Measurements from ENCODE around the gene OBSCN.
A peak's percentile ranks its signal among the peaks of the same experiment; 100 is the strongest.

Gene OBSCN

DNA sequence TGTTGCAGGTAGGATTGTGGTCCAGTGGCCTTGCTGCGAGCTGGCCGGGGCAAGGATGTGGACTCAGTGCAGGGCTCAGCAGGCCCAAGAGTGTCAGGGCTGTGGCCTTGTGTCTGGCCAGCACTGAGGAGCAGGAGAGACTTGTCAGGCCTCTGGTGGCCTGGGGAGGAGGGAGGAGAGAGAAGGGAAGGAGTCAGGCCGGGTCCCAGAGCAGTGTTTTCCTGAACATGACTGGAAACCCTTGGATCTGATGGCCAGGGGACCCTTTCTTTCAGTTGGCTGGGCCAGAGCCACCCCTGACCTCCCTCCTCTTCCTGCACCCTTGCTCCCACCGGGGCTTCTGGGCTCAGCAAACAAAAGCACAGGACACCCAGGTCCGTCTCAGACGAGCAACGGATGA lies 37.2 kb upstream of the OBSCN start:
- DNase-seq, result no peak

DNA sequence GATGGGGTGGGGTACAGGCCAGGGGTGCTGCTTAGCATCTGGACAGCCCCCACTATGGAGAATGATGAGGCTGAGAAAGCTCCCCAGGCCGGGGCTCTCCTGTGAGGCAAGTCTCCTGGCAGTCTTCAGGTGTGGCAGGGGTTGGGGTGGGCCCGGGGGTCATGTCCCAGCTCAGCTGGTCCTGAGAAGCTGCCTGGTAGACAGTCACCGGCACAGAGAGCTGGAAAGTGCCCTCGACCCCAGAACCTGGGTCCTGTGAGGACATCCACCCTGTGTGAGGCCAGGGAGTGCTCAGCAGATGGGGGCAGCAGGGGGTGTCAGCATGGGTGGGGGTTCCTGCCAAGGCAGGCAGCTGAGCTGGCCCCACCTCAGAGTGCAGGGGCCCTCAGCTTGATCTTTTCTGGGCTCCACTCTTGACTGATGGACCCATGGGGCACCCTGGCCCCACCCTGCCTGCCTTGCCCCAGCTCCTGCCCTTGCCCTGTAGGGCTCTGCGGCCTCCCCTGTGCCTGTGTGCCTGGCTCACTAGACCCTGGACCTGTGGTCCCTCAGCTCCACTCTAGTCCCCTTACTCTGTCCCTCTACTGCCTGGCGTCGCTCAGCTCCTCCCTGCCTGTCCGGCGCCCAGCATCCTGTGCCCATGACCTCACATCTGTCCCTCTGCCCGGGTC lies 36.5 kb upstream of the OBSCN start:
- DNase-seq, result no peak

DNA sequence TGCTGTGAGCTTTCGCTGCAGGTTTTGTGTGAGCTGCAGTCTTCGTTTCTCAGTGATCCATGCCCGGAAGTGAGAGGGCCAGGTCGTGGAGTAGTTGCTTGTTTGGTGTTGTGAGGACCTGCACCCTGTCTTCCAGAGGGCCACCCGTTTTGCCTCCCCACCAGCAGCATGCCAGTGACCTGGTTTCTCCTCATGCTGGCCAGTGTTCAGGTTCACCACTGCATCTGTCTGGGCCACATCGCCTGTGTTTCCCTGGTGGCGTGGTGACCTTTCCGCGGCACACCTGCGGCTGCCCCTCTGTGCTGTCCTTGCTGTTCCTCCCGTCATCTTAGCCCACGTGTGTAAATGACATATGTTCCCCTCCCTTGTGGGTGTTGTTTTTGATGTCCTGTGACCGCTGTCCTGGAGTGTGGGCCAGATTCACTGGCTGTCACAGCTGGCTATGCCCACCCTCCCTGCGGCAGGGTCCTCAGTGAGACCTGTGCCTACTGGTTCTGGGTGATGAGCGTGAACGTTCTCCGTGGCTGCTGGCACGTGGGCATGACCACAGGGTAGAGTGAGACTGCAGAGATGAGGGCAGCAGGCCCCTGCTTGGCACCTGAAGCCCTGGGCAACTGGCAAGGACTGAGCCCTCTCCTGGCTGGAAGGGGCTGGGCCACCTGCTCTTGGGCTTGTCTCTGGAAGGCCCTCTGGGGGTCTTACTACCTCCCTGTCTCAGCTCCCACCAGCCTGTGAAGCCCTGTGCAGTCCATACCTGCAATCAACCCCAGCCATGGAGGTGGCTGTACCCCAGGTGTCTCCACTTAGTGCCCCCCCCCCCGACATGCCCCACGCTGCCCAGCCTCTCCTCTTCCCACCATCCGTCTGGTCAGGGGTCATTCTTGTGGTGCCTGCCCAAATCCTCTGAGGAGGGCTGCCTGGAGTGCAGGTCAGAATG lies 35.0 kb upstream of the OBSCN start:
- DNase-seq, result no peak

DNA sequence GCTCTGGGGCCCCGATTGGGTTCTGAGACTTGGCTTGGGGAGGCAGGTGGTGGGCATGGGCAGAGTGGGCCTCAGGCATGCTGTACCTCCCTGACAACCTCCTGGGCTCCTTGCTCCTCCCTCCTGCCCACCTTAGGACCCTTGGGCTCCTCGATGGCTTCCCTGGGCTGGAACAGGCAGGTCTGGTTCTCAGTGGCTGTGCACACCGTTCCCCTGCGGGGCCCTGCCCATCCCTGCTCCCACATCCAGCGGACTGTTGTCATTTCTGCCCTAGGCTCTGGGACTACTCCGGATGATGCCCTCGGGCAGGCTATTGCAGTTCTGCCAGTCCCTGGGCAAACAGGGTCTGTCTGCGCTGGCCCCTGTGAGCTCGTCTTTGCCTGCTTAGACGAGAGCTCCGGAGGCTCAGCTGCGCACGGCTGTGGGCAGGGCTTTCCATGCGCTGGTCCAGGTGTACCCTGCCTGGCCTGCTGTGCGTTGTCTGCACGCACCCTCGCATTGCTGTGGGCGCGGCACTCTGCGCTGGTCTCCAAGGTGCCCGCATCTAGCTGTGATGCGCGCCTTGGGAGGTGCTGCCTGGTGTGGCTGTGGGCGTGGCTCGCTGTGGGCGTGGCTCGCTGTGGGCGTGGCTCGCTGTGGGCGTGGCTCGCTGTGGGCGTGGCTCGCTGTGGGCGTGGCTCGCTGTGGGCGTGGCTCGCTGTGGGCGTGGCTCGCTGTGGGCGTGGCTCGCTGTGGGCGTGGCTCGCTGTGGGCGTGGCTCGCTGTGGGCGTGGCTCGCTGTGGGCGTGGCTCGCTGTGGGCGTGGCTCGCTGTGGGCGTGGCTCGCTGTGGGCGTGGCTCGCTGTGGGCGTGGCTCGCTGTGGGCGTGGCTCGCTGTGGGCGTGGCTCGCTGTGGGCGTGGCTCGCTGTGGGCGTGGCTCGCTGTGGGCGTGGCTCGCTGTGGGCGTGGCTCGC lies 34.0 kb upstream of the OBSCN start:
- DNase-seq, result peak; percentile 60

DNA sequence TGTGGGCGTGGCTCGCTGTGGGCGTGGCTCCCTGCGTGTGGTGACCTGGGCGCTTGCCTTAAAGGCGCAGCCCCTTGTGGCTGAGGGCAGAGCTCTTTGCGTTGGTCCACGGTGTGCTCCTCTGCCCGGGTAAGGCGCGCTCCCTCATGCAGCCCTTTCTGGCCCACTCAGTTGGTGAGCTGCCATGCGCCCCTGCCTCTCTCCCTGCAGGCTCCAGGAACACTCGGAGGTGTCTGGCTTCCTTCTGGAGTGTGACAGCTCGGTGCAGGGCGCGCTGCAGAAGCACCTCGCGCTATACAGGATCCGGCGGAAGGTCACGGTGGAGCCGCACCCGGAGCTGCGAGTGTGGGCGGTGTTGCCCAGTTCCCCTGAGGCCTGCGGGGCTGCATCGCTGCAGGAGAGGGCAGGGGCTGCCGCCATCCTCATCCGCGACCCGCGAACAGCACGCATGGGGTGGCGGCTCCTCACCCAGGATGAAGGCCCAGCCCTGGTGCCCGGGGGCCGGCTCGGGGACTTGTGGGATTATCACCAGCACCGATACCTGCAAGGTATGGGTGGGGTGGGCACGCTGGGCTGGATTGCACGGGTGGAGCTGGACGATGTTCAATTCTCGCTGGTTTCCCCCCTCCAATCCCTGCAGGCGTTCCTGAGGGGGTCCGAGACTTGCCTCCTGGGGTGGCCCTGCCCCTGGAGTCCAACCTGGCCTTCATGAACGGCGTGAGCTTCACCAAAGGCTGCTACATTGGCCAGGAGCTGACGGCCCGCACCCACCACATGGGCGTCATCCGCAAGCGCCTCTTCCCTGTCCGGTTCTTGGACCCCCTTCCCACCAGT lies 33.1 kb upstream of the OBSCN start:
- DNase-seq, result peak; percentile 64

DNA sequence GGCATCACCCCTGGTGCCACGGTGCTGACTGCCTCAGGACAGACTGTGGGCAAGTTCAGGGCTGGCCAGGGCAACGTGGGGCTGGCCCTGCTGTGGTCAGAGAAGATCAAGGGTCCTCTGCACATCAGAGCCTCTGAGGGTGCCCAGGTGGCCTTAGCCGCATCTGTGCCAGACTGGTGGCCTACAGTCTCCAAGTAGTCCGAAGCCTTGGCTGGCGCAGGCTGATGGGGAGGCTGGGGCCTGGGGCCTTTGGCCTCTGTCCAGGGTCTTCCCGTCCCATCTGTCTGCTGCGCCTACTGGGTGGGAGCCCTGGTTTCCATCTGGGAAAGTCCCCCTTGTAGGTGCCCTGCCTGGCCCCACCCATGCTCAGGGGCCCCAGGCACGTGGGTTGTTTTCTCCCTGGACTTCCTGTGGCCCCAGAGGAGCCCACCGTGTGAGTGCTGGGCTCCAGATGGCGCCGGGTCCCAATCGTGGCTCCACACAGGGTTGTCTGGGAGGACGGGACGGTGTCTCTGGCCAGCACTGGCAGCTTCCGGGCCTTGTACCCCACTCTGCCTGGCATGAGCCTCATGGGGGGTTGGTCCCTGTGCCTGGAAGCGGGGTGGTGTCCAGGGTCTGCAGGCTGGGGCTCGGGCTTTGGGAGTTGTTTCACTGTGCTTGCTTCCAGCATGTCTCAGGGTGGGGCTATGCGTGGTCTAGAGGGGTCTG lies 32.4 kb upstream of the OBSCN start:
- no peak for DNase-seq

DNA sequence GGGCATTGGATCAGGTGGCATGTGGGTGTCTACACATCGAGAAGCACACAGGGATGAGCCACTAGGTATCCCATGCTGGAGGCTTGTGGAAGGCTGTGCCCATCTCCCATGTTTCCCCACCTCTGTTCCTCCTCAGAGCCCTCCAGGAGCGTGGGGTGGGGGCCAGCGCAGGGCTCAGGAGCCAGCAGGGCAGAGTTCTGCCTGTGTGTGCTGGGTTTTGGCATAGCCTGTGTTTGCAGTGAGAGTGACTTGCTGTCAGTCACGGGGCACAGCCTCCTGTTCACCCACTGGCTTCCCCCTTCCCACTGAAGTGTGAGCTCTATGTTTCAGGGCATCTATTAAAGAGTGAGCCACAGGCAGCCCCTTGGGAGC lies 31.8 kb upstream of the OBSCN start:
- no peak for DNase-seq

DNA sequence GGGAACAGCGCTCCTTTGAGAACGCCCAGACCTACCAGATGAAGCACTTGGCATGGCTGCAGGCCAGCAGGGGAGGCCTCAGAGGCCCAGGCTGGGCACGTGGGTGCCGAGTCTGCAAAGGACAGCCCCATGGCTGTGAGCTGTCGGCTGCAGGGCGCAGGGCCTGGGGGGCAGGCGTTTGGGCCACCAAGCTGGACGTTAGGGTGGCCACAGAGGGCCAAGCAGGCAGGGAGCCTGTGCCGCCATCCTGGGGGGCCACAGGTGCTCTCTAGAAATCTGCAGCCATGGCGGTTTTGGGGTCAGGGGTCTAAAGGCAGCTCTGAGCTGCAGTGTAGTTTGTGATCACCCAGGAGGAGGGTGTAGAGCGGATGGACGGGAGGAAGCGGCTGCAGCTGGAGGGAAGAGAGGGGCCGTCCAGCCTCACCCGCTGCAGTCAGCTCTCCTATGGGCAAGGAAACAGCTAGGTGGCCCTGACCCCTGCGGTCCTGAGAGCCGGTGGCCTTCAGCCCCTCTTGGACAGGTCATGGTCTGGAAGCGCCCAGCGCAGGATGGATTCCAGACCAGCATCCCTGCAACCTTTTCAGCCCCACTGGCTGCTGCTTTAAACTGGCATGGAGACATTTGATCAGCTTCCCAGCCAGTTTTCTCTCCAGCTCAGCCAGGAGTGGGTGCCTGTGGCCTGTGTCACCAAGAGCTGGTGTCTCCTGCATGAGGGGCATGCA lies 31.2 kb upstream of the OBSCN start:
- no peak for DNase-seq

DNA sequence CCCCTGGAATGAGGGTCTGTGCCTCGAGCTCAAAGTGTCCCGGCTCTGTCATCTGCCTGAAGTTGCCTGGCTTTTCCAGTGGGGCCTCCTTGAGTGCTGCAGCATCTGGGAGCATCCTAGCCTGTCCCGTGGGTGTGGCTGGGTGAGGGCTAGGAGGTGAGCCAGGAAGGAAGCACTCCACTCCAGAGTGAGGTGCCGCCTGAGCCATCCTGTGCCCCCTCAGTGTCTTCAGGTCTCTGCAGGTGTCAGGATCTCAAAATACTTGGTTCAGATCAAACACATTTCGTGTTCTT lies 30.7 kb upstream of the OBSCN start:
- DNase-seq, result no peak

DNA sequence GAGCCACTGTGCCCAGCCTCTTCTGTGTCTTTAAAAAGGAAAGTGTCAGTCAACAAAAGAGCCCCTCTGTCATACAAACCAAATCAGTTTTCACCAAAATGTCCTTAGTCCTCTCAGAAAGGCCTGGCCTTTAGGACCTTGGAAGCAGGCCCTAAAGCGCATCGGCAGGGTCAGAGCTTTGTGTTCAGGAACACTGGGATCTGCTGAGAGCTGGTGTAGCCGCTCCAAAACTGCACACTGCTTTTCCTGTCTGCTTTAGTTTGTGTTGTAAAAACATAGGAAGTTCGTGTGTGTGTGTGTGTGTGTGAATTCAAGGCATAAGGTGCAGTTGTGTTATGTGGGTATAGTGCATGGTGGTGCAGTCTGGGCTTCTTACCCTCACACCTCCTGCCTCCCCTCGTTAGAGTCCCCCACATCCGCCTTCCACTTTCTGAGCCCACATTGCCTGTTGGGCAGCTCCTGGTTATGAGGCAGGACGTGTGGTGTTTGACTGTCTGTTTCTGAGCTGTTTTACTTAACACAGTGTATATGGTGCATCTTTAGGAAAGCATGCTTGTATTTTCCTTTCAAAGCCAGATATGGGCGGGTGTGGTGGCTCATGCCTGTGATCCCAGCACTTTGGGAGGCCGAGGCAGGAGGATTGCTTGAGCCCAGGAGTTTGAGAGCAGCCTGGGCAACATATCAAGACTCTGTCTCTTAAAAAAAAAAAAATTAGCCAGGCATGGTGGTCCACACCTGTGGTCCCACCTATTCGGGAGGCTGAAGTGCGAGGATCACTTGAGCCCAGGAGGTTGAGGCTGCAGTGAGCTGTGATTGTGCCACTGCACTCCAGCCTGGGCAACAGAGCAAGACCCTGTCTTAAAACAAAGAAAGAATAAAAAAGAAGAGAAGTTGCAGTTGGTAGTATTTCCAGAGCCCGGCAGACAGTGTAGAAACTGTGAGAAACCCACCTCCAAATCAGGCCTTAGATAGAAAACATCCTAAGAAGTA lies 29.8 kb upstream of the OBSCN start:
- no peak for DNase-seq

DNA sequence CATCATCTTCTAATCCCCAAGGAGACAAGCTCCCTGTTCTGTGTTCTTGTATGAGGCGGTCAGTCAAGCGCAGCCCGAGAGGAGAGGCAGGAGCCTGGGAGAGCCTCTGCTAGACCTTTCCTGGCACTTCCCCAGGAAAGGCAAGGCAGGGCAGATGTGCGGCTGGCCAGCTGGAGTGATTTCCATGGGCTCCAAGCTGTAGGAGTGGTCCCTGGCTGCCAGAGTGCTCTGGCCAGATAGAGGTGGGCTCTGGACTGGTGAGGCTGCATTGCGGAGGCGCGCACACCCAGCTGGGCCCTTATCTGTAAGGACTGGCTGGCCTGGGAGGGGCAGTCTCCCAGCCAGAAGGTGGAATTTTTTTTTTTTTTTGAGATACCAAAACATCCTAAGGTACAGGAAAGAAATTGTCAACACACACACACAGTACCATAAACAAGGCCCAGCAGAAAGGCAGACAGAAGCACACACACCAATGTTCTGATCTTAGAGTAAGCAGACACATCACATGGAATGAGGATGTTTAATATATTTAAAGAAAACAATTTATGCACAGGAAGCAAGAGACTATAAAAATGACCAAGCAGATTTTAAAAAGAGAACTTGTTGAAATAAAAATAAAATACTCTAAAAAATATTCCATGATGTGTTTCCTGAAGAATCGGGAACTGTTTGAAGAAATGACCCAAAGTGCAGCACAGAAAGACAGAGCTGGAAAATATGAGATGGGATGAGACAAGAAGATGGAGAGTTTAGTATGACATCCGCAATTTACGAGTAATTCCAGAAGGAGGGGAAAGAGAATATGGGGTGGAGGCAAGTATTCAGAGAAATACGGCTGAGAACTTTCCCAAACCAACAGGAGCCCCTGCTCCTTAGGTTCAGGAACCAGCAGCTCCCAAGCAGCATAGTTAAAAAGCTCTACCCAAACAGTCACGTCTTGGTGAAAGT lies 28.8 kb upstream of the OBSCN start:
- DNase-seq, result no peak

DNA sequence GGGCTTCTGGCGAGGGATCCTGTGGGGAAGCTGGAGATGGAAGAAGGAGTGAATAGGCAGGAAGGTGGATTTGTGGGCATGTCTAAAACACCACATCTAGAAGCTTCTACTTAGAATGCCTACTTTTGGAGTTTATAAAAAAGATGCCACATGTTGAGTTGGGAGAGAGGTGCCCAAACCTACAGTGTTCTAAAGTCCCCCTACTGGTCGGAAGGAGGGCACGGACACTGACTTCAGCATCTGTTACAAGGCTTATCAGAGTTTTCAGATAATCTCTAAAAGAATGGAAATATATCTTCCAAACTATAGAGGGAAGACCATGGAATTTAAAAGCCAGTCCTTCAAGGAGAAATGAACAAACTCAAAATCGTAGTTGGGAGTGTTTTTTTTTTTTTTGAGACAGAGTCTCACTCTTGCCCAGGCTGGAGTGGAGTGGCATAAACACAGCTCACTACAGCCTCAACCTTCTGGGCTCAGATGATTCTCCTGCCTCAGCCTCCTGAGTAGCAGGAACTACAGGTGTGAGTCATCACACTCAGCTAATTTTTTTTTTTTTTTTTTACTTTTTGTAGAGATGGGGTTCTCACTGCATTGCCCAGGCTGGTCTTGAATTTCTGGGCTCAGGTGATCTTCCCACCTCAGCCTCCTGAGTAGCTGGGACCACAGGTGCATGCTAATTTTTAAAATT lies 27.4 kb upstream of the OBSCN start:
- no peak for DNase-seq

DNA sequence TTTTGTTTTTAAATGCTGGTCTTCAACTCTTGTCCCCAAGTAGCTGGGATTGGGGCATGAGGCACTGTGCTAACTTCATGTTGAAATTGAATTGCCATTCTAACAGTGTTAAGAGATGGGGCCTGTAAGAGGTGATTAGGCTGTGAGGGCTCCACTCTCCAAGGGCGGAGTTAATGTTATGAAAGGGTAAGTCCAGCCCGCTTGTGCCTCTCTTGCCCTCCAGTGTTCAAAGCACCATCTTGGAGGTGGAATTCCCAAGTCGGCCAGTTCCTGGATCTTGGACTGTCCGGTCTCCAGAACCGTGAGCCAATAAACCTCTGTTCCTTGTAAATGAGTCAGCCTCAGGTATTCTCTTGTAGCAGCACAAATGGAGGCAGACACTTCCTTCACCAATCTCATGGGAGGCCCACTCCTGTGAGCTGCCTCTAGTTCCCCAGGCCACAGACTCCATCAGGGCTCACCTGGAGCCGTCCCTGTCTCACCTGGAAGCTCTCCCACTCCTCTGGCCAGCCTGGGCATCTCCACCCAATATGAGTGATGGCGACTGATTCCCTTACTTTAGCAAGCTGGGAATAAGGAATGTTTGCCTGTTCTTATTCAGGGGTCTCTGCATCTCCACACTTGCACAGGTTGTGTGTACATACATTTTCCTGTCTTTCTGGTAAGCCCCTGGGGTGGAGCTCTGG lies 26.7 kb upstream of the OBSCN start:
- DNase-seq, result no peak

DNA sequence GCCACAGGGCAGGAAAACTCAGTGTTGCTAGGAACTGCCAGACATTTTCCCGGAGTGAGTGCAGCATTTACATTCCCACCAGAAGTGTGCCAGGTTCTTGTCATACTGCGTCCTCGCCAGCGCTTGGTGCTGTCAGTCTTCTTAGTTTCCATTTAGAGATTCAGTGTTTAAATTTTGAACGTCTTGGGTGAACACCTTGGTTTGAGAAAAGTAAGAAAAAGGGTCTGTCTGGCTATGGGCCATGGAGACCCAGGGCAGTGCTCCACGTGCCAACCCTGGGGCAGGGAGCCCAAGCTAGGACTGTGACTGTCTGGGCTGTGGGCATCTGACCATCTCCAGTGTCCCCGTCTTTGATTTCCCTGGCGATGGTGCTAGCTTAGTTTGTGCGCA lies 26.2 kb upstream of the OBSCN start:
- DNase-seq, result no peak

DNA sequence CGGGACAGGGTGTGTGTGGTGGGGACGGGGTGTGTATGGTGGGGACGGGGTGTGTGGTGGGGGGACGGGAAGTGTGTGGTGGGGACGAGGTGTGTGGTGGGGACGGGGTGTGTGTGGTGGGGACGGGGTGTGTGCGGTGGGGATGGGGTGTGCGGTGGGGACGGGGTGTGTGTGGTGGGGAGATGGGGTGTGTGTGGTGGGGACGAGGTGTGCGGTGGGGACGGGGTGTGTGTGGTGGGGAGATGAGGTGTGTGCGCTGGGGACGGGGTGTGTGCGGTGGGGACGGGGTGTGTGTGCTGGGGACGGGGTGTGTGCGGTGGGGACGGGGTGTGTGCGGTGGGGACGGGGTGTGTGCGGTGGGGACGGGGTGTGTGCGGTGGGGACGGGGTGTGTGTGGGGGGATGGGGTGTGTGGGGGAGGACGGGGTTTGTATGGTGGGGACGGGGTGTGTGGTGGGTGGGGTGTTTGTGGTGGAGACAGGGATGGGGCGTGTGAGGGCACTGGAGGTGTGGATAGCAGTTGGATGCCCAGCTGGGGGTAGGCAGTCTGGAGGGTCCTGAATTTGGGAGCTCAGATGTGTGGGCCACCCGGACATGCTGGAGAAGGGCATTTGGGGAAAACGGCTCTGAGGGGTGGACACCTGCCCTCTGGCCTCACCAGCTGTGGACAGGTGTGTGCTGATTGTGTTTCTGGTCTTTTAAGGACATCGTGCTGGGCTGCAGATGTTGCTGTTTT lies 25.4 kb upstream of the OBSCN start:
- no peak for DNase-seq

DNA sequence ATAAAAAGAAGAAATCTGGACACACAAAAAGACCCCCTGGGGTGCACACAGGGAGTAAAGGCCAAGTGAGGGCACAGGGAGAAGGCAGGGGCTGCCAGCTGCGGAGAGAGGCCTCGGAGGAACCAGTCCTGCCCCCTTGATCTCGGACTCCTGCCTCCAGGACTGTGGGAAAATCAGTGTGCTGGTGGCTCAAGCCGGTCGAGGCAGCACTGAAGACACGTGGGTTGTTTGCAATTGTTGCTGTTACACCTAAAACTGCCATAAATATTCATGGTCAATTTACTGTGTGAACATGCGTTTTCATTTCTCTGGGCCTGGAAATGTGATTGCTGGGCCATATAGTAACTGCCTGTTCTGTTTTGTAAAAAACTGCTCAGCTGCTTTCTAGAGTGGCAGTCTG lies 23.7 kb upstream of the OBSCN start:
- DNase-seq, result no peak

DNA sequence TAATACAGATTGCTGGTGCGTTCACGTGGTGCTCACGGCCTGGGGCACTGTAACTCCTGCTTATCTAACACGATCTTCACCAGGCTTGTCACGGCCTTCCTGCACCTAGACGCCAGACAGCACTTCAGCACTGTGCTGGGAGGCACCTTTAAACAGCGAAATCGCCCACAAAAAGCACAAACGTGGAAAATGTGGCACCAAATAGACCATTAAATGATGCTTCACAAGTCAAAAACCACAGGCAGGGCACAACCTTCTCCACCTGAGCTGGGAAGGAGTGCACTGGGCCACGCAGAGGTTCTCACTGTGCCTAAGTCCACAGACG lies 22.2 kb upstream of the OBSCN start:
- no peak for DNase-seq
